GM18861 (cell line): ENCODE results near the gene UBE3B.

Source experiments
- ATAC-seq: cut with Tn5 transposase; IDR thresholded peaks from one replicate; pipeline ENCODE4 v1.9.1; 2021; ENCODE audit not compliant: unreplicated experiment

The UBE3B gene

DNA sequence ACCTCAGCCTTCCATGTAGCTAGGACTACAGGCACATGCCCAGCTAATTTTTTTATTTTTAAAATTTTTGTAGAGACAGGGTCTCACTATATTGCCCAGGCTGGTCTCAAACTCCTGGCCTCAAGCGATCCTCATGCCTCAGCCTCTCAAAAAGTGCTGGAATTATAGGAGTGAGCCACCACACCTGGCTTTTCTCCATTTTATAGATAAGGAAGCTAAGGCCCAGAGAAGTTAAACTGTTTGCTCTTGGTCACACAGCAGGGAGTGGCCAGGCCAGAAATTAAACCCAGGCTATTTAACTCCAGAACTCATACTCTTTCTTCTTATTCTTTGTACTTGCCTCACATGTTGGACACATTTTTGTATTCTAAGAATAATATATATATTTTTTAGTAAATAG lies 16.5 kb downstream of the UBE3B start:
- no peak for ATAC-seq

DNA sequence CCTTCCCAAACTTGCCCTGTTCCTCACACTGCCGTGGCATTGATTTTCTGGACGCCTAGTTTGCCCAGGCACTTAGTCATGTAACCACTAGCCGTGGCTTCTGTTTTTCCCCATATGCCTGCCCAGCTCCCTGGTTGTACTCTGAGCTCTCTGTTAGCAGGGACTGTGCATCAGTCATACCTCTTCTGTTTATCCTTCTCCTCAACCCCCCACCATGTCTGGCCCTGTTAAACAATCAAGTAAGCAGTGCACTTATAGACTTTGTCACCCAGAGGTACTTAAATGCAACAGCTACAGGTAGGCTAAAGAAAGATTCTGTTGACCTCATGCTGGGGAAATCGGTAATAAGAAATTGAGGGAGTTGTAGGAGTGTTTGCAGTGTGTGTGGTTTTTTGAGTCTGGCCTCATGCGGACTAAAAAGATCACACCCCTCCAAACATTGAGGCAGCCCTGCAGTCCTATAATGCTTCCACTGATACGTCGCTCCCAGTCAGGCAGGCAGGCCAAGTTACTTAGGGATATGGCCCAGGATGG lies 17.0 kb downstream of the UBE3B start:
- ATAC-seq = no peak

DNA sequence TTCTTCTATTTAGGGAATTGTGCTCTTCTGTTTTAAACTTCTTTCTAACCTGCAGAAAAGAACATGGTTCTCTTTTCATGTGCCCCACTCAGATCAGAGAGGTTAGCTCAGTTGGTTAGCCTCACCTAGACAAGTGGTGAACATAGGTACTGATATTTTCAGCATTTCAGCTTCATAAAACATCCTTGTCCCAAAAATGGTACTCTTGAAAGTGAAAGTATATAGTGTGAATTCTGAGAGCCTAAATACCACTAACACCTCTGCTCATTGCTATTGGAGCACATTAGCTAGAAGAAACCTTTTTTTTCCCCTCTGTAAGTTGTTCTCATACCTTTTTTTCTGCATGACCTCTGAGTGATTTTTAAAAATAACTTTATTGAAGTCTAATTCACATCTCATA lies 17.6 kb downstream of the UBE3B start:
- ATAC-seq = no peak

DNA sequence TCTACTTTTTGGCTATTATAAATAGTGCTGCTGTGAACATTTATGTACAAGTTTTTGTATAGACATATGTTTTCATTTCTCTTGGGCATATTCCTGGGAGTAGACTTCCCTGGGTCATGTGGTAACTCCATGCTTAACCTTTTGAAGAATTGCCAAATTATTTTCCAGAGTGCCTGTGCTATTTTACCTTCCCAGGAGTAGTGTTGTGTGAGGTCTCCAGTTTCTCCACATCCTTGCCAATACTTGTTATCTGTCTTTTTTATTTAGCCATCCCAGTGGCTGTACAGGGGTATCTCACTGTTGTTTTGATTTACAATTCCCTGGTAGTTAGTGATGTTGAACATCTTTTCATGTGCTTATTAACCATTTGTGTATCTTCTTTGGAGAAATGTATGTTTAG lies 18.9 kb downstream of the UBE3B start:
- no peak for ATAC-seq

DNA sequence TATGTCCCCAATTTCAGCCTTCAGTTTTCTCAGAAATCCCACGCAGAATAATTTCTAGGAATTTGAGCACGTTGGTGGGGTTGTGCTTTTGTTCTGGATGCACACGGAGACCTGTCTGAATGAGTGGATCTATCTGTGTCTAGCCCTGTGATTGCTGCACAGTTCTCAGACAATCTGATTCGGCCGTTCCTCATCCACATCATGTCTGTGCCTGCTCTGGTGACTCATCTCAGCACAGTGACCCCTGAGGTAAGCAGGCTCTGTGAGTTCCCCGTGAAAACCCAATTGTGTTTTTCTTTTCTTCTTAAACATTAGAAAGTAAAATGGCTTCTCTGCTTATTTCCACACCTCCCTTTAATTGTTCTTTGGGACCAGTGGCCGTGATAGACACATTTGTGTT lies 20.2 kb downstream of the UBE3B start:
- ATAC-seq = no peak

DNA sequence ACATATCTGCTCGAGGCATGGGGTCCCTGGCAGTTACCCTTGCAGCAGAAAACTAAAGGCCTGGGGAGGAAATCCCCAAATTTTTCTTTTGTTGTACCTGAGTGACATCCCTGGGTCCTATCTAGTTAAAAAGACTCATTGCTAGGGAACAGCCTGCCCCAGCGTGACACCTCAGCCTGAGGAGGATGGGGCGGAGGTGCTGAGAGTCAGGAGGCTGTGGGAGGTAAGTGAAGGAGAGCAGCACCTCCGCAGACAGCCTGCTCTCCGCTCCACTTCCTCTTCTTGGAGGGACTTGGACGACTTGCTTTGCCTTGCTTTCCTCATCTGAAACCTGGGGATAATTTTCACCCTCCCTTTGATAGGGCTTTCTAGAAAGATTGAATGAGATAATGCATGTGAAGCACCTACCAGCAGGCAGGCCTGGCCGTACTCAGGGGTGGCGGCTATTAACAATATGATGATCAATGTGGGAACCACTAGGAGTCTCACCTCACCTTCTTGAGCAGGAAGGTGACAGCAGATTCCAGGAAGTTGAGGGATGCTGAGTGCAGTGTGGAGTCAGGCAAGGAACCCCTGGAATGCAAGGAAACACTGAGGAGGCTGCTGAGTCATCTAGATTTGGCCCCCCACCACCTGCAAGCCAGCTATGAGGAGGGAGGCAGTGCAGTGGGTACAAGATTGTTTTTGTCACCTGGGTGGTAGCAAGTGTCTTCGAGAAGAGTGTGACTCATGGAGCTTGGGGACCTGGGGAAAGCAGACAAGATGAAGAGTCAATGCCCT lies 23.2 kb downstream of the UBE3B start:
- no peak for ATAC-seq

DNA sequence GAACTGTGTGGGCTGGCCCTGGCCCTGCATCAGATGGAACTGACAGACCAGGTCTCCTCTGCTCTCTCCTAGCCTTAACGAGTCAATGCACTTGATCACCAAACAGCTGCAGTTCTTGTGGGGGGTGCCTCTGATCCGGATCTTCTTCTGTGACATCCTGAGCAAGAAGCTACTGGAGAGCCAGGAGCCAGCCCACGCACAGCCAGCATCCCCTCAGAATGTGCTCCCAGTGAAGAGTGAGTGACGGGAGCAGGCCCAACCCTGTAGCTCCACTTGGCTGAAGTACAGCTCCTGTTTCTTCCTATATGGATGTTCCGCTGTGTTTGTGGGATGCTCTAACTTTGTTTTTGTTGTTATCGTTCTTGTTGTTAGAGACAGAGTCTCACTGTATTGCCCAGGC lies 23.9 kb downstream of the UBE3B start:
- no peak for ATAC-seq

DNA sequence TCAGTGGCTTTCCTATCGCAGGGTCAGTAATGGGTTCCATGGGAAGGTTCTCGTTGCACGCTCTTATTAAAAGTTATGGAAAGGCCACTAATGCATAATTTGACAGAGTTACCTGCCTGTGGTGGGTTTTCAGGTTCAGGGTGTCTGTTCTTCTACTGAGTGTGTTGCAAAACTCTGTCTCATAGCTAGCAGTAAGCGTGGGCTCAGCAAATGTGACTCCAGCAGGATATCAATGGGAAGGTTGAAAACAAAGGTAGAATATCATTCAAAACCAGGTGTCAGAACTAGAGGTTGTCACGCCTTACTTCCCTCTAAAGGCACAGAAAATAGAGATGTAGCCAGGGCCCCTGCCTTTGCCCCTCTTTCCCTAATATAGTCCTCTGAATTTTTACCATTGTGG lies 24.9 kb downstream of the UBE3B start:
- no peak for ATAC-seq

DNA sequence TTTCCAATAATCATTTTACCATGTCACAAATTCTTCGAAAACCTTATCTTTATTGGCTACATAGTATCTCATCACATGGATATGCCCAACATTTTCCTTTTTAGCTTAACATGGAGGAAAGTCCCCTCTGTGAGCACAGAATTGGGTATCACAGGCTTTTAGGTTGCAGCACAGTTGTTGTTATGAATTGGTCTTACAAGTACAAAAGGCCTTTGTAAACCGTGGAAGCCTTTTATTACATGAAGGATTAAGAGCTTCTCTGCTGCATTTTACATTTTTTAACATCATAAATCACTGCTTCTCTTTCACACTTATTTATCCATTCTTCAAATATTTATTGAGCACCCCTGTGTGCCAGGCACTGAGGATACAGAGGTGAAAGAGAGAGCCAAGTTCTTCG lies 26.2 kb downstream of the UBE3B start:
- no peak for ATAC-seq

DNA sequence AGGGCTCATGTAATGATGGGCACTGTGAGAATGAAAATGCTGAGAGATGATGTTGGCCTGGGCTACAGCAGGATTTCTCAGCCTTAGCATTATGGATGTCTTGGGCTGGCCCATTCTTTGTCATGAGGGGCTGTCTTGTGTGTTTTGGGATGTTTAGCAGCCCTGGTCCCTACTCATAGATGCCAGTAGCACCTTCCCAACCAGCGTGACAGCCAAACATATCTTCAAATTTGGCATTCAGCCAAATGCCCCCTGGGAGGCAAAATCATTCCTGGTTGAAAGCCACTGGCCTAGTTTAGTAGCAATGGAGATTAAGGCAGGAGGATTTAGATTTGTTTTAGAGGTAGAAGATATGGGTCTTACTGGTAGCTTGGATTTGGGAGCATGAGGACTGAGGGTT lies 26.6 kb downstream of the UBE3B start:
- no peak for ATAC-seq

DNA sequence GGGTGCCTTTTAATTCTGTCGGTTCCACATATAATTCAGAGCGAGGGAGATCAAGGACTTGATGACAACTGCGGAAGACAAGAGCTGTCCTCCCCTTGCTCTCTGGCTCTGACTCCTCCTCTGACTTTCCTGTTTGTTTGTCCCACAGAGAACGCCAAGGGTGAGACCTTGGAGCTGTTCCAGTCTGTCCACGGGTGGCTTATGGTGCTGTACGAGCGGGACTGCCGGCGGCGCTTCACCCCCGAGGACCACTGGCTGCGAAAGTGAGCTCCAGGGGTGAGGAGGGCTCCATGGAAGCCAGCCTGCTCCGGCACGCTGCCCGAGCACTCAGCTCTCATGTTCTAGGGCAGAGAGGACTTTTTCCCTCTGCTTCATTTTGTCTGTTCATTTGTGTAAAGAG lies 32.8 kb downstream of the UBE3B start:
- ATAC-seq = no peak

DNA sequence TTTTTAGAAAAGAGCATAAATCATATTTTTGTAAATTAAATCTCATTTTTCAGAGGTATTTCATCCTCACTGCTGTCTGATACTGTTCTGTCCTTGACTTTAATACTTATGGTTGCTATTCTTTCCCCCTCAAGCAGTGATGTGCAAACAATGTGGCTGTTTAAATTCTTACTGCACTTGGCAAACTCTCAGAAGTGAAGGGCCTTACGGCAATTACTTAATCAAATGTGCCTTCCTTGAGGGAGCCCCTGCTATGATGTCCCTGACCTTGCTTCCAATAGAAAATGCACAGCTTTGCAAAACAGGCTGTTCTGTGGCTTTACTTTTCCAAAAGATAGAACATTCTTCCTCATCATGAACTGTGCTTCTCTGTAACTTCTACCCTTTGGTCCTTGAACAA lies 35.2 kb downstream of the UBE3B start:
- no peak for ATAC-seq

DNA sequence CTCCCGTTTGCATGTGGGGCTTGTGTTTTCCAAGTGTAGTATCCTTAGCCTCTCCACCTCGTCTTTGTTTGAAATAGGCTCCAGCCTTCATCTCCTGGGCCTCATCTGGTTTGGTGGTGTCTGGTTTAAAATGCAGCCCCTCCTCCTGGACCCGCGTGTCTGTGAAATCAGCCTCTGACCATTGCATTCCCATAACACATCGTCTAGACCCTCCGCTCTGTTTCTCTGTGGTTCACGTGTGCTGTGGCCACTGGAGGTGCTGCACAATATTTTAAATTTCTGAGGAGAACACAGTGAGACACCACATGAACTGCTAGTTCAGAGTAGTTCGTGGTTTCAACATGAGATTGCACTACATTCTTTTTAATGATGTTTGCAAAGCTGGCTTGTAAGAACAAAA lies 35.6 kb downstream of the UBE3B start:
- ATAC-seq = no peak

DNA sequence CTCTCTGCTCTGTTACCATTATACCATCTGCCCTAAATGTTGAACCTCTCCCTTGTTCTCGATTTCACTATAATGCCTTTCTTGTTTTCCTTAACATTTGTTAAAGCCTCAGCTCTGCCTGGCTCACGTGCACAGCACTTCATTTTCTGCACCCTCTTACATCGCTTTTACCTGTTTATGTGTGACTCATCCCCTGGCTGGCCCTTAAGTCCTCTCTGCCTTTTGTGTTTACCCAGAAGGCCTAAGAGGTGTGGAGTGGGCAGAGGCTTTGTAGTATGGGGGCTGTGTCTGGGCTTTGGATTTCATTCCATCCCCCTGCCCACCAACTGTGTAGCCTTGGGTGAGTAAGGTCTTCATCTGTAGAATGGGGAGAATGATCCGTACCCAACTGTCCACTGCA lies 36.5 kb downstream of the UBE3B start:
- no peak for ATAC-seq

DNA sequence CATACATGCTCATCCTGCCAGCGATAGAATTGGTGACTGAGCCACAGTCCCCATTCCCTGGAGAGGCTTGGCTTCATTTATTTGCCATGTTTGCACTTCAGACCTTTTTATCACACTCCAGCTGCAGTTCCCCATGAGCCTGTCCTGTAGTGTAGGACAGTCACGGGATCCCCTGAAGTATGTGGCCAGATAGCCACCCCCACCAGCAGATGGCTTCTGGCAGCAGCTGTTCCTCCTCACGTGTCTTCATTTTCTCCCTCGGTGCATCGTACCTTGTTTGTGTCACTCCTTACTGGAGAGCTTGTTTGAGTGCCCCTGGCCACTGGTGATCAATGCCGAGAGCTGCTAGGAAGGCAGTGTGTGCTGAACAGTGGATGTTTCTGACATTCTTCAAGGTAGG lies 40.2 kb downstream of the UBE3B start:
- no peak for ATAC-seq

DNA sequence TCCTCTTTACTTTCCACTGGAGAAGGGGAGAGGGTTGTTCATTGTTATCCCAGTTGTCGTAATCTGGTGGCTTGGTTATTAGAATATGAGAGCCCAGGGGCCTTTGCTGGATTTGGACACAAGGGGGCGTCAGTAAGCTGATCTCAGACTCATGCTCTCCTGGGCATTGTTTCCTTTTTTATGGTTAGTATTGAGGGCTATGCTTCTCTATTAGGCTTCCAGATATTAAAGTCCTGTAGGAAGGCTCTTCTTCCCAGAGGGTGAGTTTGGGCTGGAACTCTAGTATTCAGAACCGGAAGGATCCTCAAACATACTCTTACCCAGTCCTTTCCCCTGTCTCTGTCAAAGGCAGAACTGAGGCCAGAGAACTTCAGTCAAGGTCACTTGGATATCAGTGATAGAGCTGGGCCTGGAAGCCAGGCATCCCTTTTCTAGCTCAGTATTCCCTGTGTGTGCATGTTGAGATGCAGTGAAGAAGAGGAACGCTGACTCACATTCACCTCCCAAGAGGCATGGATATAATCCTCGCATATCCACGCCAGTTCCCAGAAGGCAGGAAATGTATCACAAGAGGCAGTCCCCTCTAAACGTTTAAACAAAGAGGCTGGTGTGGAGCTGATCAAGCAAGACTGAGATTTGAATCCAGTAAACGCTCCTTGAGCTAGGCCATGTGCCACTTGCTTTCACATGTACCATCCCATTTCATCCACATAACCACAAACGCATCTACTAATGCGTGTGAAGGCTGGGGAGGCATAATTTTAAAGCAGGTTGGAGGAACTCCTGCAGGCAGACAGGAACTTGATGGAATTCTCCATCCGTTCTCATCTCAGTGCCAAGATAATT lies 41.6 kb downstream of the UBE3B start:
- no peak for ATAC-seq

DNA sequence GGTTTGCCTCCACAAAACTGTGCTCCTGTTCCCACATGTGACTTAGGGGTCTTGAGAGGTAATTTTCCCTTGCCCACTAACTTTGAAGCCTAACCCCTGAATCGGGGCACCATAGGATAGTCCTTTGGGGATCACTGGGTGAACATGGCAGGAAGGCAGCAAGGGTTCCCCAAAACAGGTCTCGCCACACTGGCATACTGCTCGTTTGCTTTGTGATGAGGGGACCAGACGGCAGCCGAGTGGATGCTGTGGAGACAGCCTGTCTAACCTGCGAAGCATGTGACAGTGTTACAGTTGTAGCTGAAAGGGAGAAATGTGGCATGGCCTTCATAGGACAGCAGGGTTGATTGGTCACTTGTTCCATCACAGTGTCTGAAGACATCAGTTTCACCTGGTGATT lies 42.4 kb downstream of the UBE3B start:
- ATAC-seq = no peak

DNA sequence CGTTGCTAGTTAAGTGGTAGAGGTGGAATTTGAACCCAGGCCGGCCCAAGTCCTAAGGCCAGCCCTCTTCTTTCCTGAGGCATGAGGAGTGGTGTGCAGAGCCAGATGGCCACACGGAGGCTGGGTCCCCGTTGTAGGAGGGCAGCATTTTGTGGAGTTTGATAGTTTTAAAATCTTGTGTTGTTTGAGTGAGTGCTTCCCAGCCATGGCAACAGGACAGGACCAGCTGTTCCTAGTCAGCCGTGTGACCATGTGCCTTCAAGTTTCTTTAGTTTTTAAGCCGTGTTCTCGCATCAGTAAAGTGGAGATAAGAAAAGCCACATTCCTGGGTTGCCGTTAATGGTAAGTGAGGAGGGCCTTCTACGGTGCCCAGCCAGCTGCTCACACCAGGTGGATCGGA lies 44.4 kb downstream of the UBE3B start:
- ATAC-seq = no peak

DNA sequence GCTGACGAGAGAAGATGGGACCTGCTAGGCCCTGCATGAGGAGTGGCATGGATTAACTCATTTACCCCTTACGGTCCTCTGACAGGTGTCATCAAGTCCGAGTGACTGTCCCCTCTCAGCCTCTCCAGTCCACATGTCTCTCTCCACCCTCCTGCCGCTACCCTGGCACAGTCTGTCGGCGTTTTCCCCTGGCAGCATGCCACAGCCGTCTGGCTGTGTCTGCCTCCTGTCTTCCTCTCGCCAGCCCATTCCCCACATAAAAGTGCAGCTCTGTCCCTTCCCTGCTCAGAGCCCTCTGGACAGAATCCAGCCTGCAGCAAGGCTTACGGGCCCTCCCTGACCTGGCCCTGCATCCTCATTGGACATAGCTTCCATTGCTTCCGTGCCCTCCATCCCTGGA lies 45.6 kb downstream of the UBE3B start:
- no peak for ATAC-seq

DNA sequence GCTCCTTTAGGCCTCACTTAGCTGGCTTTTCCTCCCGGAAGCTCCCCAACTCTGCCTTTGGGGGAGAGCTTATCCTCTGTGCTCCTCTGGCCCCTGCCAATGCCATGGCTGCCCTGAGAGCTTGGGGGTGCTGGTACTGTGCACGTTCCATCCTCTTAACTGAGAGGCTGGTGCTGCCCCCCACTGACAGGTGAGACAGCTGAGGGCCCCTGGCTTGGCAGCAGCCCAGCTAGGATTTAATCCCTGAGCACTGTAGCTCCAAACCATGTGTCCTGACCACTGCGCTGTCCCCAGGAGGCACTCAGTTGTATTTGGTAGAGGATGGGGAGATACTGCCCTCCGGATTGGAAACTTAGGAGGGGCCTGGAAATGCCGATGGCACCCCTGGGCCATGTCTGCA lies 46.1 kb downstream of the UBE3B start:
- no peak for ATAC-seq

DNA sequence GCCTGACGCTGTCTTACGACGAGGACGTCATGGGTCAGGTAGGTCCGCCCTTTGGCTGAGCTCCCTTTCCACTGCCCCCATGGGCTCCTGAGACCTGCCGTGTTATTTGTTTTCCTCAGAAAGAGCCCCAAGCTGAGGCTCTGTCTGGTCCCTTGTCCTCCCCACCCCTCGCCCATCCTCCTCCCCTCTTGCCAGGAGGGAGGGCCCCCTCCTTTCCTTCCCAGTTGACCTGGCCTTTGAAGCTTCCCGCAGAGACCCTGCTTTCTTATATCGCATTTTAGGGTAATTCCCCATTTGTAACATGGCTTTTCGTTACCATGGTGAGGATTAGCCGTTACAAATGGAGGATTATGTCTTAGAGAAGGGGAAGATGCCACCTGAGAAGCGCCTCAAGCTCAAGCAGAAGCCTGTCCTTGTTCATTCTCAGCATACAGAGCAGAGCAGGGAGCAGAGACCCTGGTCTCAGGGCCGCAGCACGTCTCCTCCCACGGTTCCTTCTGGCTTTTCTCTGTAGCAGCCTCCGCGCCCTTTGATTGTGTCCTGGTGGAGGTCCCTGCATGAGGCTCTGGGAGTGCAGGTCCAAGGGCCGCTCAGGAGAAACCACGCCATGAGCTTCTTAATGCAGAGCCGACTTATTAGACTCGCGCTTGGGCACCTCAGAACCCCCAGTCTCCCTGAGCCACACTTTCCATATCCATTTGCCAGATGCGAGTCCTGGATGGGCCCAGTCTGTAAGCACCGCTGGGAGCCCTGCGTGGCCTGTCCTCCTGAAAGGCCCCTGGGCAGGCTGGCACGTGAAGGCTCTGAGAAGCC lies 47.2 kb downstream of the UBE3B start:
- no peak for ATAC-seq

DNA sequence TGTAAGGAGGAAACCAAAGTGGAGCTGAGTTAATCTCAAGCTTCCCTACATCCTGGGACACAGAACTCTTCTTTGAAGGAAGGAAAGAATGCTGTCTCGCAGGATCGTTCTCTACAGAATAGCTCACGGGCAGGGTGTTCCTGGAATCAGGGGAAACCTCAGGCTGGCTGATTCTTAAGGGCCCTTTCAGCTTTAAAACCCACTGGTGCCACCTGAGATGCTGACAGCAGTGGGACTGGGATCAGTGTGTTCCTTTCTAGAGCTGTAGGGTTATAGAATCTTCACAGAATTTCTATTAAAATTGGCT lies 47.8 kb downstream of the UBE3B start:
- ATAC-seq = no peak
